HG02763 (cell line): ENCODE measurements around the gene EZR.

Source experiments
- ATAC-seq: cut with Tn5 transposase; IDR thresholded peaks from one replicate; pipeline ENCODE4 v1.9.1; 2021; ENCODE audit warnings: mild to moderate bottlenecking, moderate library complexity; ENCODE audit not compliant: unreplicated experiment

EZR gene

DNA sequence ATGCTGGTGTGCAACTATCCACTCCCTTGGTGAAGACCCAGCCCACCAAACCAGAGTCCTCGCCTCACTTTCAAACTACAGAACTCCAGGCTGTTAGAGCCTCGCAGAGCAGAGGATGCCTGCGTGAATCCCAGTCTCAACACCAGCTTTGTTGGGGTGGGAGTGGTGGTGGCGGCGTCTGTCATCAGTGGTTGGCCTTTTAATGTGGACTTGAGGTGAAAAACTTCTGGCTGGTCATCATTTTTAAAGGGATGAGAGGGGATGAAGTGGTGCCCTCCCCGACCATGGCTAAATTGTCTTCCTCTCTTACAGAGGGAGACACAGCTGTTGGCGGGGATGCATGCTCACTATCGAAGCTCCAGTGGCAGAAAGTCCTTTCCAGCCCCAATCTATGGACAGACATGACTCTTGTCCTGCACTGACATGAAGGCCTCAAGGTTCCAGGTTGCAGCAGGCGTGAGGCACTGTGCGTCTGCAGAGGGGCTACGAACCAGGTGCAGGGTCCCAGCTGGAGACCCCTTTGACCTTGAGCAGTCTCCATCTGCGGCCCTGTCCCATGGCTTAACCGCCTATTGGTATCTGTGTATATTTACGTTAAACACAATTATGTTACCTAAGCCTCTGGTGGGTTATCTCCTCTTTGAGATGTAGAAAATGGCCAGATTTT, 54.9 kb downstream of the EZR start:
- no peak for ATAC-seq

DNA sequence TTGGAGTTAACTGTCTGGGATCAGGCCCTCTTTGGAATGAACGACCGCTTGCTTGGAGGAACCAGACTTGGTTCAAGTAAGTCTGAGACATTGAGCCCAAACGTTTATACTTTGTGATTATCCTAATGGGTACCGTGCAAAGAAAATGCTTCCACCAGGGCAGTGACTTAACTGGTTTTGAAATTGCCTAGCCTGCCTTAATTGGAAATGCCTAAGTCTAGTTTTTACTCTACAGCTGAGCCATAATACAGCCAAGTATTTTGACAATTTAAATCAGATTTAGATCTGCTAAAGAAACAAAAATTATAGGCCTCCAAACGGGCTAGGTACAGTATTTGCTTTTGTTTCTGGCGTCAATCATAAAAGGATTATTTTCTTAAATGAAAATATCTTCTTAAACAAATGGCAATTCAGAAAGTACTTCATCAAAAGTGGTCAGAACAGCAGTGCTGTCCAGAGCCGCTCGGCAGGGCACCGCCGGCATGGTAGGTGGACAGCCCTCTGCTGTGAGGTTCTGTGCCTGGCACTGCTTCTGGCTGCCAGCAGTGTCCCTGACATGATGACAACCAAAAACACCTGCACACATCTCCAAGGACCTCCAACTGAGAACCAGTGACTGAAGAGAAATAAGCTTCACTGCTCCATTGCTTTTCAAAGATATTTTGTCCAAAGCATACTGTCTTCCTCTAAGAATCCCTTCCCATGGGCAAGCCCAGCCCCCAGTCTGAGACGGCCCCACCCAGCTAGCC, 55.6 kb downstream of the EZR start:
- ATAC-seq, result no peak

DNA sequence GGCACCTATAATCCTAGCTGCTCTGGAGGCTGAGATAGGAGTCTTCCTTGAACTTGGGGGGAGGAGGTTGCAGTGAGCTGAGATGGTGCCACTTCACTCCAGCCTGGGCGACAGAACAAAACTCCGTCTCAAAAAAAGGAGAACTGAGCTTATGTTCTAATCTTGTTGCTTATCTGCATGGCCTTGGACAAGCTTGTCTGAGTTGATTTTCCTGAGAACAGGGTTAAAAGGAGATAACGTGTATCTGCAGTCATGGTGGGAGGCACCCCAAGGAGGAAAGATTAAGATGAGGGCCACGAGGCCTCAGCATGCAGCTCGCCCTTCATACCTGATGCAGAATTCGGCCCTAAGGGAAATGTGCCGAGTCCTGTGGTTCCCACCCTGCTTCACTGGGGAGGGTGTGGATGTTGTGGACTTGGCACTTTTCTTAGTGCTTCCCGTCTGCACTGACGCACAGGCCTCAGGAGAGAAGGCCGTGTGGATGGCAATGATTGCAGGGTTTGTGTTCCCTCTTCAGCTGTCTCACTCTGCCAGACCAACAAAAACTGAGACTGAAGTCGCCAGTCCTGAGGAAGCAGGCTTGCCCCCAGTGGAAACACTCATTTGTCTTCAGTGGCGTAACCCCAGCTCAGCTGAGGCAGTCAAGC, 56.3 kb downstream of the EZR start:
- no peak for ATAC-seq

DNA sequence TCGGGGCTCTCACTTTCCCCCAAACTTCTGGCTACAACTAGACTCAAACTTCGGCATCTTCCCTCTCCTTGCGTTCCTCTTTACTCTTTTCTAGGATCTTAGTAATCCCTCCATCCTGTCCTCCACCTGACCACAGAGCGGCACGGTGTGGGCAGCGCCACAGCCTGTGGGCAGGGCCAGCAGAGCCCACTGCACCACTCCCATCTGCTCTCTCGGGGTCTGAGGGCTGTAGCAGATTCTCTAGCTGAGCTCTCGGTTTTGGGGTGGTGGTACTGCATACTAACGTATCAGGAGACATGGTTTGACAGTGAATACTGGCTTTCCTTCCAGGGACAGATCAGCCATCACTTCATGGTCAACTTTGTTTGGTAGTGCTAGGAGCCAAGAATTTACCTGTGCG, 57.4 kb downstream of the EZR start:
- no peak for ATAC-seq

DNA sequence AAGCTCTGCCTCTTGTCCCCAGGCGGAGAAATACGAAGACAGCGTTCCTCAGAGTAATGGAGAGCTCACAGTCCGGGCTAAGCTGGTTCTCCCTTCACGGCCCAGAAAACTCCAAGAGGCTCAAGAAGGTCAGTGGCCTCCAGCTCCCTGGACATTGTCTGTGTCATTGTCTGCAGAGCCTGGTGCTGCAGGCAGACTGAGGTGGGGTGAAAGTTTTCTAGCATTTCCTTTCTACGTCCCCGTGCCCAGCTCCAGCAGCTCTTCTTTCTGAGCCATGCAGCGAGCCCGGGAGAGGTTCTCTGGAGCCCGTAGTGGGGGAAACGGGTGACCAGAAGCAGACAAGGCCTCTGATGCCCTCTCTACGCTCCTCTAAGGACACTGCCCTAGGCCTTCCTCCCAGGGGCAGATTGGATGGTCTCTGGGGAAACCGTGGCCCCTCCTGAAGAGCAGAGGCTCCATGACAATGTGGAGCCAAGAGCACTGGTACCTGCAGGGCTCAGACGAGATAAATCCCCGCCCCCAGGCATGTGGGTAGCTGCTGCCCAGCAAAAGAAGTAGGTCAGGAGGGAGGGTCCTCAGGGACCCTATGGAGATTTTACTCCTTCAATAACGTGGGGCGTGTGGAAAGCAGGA, 58.4 kb downstream of the EZR start:
- ATAC-seq, result no peak

DNA sequence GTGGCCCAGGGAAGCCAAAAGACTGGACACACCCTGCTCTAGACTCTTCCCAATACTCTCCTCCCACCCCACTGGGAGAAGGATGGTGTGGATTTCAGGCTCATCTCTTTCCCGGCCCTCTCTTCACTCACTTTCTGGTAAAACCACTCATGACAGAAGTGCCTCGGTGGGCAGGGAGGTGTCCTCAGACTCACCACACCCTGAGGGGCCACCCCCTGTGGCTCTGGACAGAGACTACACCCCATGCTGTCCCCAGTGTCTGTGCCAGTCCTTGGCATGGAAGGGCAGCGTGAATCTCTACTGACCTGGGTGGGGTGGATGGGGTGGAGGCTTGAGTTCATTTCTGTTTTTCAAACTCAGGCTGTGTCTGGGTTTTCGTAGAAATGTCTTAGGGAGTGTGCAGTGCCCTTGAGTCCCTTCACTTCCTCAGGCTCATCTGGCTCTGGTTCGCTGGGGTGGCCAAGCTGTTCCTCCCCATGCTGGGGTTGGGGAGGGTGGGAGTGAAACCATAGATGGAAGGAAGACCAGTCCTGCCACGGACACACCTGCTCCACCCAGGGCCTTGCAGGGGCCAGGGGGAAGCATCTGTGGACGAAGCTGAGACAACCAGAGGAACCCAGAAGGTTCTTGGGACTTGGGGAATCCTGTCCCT, 59.1 kb downstream of the EZR start:
- no peak for ATAC-seq

DNA sequence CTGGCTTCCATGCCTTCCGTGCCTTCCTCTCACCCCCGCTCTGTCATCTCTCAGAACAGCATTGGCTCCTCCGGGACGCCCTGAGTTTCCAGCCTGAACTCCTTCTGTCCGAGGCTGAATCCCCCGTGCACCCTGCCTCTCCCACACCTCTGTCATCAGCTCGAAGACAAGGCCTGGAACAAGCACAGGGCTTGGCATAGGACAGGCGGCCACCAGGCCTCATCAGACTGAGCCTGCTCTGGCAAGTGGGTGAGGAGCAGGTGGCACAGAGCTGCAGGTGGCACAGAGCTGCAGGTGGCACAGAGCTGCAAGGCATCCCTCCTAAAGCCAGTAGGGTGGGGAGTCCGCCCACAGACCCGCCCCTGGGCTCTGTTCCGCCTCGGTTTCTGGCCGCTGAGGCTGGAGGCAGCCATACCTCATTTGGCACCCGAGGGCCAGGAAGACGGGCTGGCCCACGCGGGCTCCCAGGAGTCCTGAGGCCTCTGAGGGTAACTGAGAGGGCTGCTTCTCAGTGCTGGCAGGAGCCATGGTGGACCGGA, 60.2 kb downstream of the EZR start:
- no peak for ATAC-seq

DNA sequence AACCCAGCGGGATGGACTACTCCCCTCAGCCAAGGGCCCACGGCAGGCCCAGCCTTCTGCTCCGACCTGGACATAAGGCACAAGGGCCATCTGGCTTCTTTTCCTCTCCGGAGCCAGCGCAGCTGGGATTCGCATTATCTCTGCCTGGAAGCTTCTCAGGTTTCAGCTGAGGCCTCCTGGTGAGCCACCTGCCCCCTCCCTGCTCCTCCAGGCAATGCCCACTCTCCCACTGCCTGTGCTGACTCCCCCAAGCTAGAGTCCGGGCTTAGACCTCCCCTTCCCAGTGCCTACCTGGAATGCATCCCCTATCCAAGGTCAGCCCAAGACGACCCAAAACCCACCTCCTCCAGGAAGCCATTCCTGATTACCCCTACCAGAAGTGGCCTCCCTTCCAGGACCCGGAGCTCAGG, 60.7 kb downstream of the EZR start:
- ATAC-seq, result no peak

DNA sequence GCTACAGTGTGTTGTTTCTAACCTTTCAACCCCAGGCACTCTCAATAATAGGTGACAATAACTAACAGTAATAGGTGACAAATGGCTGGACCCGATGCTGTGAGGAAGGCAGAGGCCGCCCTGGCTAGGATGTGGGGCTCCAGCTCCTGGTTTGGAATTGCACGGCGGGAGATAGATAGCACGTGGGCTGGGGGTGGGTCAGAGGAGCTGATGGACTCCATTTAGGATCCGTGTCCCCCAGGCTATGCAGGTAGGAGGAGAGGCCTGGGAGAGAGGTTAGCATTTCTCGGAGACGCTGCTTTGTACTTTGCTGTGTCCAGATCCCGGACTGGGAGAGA, 61.4 kb downstream of the EZR start:
- ATAC-seq, result no peak

DNA sequence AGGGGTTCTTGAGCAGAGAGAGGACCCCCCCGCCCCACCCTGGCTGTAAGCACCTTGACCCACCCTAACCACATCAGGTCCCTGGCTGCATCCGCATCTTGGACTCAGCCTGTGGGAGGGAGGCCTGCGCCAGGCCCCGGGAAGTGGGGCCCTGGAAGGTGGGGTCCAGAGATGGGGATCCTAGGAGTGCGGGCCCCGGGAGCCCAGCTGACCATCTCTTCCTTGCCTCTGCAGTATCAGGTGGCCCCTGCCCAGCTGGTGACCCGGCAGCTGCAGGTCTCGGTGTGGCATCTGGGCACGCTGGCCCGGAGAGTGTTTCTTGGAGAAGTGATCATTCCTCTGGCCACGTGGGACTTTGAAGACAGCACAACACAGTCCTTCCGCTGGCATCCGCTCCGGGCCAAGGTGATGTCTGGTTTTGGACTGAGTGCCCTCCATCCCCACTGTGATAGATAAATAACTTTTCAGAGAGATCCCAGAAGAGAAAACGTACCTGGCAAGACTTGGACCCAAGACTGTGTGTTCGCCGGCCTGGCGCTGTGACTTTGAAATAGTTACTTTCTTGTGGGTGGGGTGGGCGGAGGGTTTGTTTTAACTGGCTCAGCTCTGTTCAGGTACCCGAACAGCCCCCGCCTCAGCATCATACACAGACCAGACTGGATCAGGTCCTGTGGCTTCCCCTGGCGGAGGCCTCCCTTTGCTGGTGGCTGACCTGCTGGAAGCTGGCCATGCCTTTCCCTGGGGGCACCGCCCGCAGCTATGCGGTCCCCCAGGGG, 62.0 kb downstream of the EZR start:
- no peak for ATAC-seq

DNA sequence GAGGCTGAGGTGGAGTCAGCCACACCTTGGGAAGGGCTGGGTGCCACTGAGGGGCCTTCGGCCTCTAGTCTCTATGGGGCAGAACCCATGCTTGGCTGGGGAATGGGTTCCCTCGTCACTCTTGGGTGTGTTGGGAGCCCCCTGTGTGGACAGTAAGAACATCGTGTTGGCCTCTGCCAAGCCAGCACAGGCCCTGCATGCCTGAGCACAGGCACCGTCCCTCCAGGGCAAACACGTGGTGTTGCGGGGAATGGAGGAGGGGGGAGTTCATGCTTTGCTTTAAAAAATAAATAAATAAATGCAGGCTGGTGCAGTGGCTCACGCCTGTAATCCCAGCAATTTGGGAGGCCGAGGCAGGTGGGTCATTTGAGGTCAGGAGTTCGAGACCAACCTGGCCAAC, 63.0 kb downstream of the EZR start:
- ATAC-seq, result no peak

DNA sequence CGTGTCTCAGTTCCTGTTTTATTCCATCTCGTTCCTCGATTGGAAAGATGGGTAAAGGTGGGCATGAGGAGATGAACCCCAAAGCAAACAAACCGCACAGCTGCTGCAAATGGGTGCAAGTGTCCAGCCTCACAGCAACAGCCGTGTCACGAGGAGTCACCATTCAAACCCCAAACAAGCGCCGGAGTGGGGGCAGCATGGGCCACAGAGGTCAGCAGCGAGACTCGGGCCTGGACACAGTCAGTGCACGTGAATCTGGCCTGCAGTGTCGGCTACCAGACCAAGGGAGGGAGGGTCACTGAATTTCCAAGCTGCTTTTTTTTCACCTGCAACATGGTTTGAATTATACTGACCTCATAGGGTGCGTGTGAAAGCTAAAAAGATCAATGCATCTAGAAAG, 63.5 kb downstream of the EZR start:
- no peak for ATAC-seq

DNA sequence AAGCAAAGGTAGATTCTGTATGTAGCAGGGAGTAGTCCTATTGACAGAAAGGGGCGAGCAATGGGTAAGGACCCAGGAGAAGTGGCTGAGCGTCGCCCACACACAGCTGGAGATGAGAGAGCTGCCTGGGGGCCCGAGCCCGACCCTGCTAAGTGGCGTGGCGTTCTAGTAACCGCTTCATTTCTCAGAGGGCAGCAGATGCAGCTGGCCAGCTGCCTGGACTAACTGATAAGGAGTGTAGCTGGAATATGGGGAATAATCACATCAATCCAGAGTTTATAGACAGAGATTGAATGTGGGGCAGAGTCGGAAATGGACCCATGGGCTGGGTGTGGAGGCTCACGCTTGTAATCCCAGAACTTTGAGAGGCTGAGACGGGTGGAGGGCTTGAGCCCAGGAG, 64.4 kb downstream of the EZR start:
- no peak for ATAC-seq

DNA sequence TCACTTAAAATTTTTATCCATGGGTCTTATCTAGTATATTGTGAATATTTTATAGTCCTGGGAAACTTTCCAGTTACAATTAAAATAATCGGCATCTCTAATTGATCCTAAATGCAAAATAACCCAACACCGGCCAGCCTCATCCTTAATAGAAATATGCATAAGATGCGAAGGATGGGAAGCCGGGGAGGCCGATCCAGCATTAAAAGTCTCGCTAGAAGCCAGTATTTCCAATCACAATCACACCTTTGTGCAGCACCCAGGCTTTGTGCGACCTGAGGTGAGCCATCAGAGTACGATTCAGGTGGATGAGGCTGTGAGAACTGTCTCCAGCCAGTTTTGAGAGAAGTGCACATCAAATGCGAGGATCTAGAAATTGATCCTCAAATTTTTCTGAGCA, 65.4 kb downstream of the EZR start:
- ATAC-seq, result no peak

DNA sequence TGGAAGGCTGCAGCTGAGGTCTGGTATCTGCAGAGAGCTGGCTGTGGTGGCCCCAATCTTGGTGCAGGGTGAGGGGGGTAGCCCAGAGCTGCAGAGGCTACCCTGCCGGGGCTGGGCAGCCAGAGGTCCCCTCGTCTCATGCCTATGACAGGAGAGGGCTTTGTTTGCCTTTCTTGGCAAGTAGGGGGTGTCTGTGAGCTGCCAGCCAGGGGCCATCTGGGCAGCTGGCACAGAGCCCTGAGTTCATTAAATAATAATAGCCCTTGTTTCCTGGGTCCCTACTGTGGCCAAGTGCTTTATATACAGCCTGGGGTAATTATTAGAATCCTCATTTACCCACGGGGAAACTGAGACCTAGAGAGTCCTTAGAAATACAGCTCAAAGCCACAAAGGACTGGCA, 66.6 kb downstream of the EZR start:
- no peak for ATAC-seq

DNA sequence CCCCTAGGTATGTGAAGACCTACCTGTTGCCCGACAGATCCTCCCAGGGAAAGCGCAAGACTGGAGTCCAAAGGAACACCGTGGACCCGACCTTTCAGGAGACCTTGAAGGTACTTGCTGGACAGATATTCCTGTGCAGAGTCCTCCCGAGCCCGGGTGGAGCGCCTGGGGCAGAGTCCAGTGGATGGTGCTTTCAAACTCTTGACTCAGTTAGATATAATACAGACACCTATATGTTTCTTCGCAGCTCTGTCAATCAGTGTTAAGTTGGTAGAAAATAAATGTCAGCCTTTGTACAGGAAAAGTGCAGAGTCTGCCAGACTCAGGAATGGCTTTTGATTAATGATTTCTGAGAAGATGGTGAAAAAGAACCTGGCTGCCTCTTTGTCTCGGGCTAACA, 67.2 kb downstream of the EZR start:
- no peak for ATAC-seq

DNA sequence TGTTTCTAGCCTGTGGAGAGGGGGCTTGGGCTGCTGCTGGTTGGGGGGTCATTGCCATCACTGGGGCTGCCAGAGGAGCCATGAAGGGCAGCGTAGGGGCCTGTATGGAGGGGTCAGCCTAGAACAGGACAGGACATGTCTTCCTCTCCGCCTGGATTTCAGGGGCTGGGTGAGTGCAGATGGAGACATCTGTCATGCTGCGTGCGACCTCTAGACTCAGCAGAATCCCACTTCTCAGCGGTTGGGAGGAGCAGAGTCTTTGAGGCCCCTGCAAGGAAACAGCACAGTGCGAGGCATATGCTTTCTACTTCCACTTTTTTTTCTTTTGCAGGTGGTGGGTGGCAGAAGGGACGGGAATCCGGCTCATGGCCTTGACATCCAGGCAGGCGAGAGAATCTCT, 67.9 kb downstream of the EZR start:
- ATAC-seq, result no peak

DNA sequence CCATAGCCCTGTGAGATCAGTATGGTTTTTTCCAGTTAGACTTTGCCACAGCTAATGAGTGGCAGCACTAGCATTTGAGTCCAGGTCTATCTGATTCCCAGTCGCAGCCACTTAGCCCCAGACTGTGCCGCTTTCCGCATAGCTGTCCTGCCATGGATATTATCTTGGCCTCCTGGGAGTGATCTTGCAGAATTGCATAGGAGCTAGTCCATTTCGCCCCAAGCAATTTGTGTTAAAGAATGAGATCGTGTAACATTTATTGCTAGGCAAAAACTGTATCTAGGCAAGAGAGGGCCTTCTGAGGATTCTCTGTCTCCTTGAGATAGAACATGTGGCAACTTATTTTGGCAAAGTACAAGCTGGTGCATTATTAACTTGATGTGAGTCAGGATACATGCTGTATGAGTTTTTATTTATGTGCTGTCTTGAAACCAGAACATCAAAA, 74.2 kb downstream of the EZR start:
- ATAC-seq, result no peak

DNA sequence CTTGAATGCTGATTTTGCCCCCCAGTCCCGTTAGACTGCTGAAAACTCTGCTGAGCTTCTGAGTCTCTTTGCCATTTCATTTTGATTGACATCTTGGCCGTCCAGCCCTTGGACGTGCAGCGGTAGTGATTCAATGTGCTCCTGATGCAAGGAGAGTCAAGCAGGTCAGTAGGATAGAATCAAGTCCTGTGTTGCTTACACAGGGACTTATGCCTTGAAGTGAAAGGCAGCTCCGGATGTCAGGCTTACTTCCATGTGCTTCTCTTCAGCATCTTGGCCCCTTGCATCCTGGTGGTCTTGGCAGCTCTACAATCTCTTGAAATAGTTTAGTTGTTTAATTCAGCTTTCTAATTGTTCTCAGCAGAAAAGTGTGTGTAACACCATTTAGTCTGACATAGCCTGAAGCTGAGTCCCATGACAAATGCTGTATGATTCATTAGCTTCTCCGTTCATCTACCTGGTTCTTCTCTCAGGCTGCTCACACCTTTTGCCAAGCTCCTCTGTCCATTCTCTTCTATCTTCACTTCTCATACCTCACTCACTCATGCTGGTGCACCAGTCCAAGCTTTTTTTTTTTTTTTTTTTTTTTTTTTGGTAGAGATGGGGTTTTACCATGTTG, 76.0 kb downstream of the EZR start:
- no peak for ATAC-seq

DNA sequence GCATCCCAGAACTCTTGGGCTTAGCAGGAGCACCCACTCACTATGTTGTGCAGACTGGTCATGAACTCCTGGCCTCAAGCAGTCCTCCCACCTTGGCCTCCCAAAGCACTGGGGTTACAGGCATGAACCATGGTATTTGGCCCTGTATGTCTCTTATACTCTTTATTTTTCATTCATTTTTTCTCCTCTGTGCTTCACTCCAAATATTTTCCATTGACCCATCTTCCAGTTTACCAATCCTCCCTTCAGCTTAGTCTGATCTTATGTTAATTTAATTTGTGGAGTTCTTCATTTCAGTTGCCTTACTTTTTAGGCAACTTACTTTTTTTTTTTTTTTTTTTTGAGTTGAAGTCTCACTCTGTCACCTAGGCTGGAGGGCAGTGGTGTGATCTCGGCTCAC, 79.5 kb downstream of the EZR start:
- ATAC-seq, result no peak
